Measurements from ENCODE around the gene CSMD2. TPM values are rescaled to one million over a fixed set of nuclear protein-coding genes. Genes with fewer than 3 reads are reported as not detected.

Gene CSMD2
- total RNA-seq, 2 experiments from 2014 or later = not detected

DNA sequence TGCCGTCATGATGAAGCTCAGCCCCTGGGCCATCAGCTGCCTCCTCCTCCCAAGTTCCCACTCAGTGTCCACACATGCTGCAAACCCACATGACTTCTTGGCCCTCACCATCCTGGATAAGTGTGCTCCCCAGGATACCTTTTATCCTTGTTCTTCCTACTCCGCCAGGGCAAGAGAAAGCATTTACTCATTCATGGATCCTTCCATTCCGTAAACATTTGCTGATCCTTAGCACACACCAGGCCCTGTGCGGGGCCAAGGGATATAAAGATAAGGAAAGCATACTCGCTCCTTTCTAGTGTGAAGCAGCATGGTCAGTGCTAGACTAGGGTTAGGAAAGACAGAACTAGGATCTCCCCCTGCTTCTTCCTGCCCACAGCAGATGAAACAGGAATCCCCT is 423.3 kb downstream of the CSMD2 start:
- intact Hi-C loops (cut with micrococcal nuclease) = no loop called here
- Mint-ChIP-seq H3K4me3 (no peak overlapping the region), H3K9me3 (no peaks in the 10 kb centered on the region), H3K4me1 (ENCODE audit: low read depth) (no peaks in the 10 kb centered on the region), H3K27ac (no peak overlapping the region), H3K27me3 (peaks cover 7% of the 10 kb centered on the region), H3K36me3 (ENCODE audit: low read depth) (no peaks in the 10 kb centered on the region)
- no peak for ATAC-seq
- ChIA-PET POLR2A (no interaction called here), CTCF (no interaction called here)
- TF ChIP-seq, protein P1, sequence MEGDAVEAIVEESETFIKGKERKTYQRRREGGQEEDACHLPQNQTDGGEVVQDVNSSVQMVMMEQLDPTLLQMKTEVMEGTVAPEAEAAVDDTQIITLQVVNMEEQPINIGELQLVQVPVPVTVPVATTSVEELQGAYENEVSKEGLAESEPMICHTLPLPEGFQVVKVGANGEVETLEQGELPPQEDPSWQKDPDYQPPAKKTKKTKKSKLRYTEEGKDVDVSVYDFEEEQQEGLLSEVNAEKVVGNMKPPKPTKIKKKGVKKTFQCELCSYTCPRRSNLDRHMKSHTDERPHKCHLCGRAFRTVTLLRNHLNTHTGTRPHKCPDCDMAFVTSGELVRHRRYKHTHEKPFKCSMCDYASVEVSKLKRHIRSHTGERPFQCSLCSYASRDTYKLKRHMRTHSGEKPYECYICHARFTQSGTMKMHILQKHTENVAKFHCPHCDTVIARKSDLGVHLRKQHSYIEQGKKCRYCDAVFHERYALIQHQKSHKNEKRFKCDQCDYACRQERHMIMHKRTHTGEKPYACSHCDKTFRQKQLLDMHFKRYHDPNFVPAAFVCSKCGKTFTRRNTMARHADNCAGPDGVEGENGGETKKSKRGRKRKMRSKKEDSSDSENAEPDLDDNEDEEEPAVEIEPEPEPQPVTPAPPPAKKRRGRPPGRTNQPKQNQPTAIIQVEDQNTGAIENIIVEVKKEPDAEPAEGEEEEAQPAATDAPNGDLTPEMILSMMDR (IDR thresholded peaks at IDR 0.05) = no peak
- DNase-seq = no peak

DNA sequence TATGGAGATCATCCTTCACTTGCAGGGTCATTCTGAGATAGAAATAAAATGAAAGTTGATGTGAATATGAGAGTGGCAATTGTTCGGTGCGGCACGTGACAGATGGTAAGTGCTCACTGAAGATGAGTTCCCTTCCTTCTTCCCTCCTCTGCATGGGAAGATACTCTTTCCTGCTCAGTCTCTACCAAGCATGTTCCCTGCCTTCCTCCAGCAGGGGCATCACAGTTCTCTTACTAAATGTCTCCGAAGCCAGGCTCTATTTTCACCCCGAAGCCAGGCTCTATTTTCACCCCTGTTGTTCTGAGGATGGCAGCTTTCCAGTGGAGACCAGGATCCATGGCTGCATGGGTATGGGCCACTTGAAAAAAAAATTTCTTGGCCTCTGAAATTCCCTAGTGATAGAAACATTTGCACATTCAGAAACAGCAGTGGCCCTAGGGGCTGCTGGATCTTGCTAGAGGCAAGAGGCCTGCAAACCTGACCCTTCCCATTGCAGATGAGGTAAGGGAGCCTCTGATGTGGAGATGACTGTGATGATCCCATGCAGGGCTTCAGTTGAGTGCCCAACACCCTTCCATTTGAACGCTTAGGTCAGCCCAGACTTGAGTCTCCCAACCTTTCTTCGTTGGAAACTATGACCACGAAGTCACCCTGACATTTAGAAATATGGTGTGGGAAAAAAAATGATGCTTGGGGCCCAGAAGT is 424.8 kb downstream of the CSMD2 start:
- ATAC-seq (no peak), DNase-seq (no peak)
- POLR2A ChIA-PET = no interaction called here
- Mint-ChIP-seq H3K27me3 (peaks cover 7% of the 10 kb centered on the region), H3K36me3 (ENCODE audit: low read depth) (no peaks in the 10 kb centered on the region), H3K27ac (no peak overlapping the region), H3K4me1 (ENCODE audit: low read depth) (no peaks in the 10 kb centered on the region), H3K9me3 (no peaks in the 10 kb centered on the region), H3K4me3 (no peak overlapping the region)
- TF ChIP-seq, protein P1 (IDR thresholded peaks at IDR 0.05) = no peak
- CTCF ChIA-PET = no interaction called here
- intact Hi-C loops (cut with micrococcal nuclease) = no loop called here

DNA sequence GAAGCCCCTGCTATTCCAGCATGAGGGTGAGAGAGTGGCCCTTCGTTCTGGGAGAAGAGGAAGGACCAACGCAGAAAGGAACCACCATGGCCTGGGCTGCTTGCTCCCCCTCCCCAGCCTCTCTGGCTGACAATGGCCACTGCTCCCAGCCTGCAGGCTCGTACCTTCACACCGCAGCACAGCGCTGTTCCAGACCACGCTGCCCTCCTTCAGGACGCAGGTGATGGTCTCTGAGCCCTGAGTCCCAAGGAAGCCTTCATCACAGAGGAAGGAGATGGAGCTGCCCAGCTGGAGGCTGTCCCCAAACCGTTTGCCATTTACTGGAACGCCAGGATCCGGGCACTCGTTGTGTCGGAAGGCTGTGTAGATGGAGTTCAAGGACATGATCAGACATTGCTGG is 426.1 kb downstream of the CSMD2 start:
- no peak overlapping the region for H3K4me3 Mint-ChIP-seq
- intact Hi-C loops (cut with micrococcal nuclease) = no loop called here
- no peaks in the 10 kb centered on the region for H3K9me3 Mint-ChIP-seq
- ChIA-PET CTCF (interaction anchor here (0.7 kb wide), 1 partner anchor 106 kb away, joined by 3 read pairs; no protein-coding TSS in a partner anchor), POLR2A (no interaction called here)
- no peak overlapping the region for H3K27ac Mint-ChIP-seq
- H3K27me3 Mint-ChIP-seq = peaks cover 13% of the 10 kb centered on the region
- ATAC-seq (no peak), DNase-seq (no peak)
- no peaks in the 10 kb centered on the region for H3K36me3 Mint-ChIP-seq (ENCODE audit: low read depth)
- no peaks in the 10 kb centered on the region for H3K4me1 Mint-ChIP-seq (ENCODE audit: low read depth)
- TF ChIP-seq, protein P1 (IDR thresholded peaks at IDR 0.05) = no peak

DNA sequence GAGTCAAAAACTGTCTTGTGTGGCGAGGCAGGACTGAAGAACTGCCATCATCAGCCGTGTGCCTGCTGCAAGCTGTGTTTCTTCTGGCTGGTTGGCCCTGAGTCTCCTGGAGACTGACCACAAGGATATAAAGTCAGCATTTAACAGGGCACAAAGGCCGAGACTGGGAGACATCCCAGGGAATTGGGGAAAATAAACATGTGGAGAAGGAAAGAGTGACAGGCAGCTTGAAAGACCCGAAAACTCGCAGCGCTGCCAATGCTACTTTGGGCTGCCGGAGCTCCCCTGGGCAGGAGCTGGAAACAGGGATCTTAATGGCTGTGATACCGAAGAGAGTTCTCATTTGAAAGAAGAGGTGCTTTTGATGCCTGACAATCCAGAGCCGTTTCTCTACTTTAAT is 426.5 kb downstream of the CSMD2 start:
- Mint-ChIP-seq H3K36me3 (ENCODE audit: low read depth) (no peaks in the 10 kb centered on the region), H3K9me3 (no peaks in the 10 kb centered on the region), H3K27ac (no peak overlapping the region), H3K4me1 (ENCODE audit: low read depth) (no peaks in the 10 kb centered on the region), H3K4me3 (no peak overlapping the region), H3K27me3 (peaks cover 12% of the 10 kb centered on the region)
- CTCF ChIA-PET = no interaction called here
- intact Hi-C loops (cut with micrococcal nuclease) = no loop called here
- no peak for DNase-seq
- POLR2A ChIA-PET = no interaction called here
- TF ChIP-seq, protein P1 (IDR thresholded peaks at IDR 0.05) = no peak
- no peak for ATAC-seq

DNA sequence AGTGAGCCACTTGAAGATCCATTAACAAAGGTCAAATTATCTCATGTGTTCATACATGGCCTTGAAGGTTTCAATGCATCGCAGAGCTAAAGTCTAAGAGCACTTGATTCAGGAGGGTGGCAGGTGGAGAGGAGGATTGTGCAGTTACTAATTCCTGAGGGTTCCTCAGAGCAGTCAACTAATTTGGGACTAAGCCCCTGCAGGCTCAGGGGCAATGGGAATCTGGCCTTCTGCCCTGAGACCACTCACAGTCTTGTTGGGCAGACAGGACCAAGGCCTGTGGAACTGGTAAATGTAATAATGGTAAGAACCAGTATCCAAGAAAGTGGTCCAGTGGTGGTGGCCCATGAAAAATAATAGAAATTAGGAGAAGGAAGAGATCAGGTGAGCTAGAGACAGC is 428.5 kb downstream of the CSMD2 start:
- TF ChIP-seq, protein P1 (IDR thresholded peaks at IDR 0.05) = no peak
- DNase-seq (no peak), ATAC-seq (no peak)
- no peak overlapping the region for H3K4me3 Mint-ChIP-seq
- H3K27me3 Mint-ChIP-seq = peaks cover 7% of the 10 kb centered on the region
- intact Hi-C loops (cut with micrococcal nuclease) = no loop called here
- POLR2A ChIA-PET = no interaction called here
- no peaks in the 10 kb centered on the region for H3K9me3 Mint-ChIP-seq
- no peaks in the 10 kb centered on the region for H3K4me1 Mint-ChIP-seq (ENCODE audit: low read depth)
- H3K36me3 Mint-ChIP-seq (ENCODE audit: low read depth) = no peaks in the 10 kb centered on the region
- CTCF ChIA-PET = no interaction called here
- no peak overlapping the region for H3K27ac Mint-ChIP-seq
